MM.1S (cell line): ENCODE measurements around the gene TLCD3A.

ENCODE experiments used
- EZH2 ChIP-seq: fragments of 300-600 bp; sonication (generic); optimal IDR thresholded peaks from 2 replicates; pipeline ENCODE3; 2017; ENCODE audit warnings: low read depth, mild to moderate bottlenecking, antibody characterized with exemption, low read length, mixed read lengths
- EZH2phosphoT487 ChIP-seq: fragments of 300-600 bp; sonication (generic); IDR thresholded peaks from 2 replicates; pipeline ENCODE4 v1.6.1; 2018; ENCODE audit warnings: antibody characterized with exemption, low read length

DNA sequence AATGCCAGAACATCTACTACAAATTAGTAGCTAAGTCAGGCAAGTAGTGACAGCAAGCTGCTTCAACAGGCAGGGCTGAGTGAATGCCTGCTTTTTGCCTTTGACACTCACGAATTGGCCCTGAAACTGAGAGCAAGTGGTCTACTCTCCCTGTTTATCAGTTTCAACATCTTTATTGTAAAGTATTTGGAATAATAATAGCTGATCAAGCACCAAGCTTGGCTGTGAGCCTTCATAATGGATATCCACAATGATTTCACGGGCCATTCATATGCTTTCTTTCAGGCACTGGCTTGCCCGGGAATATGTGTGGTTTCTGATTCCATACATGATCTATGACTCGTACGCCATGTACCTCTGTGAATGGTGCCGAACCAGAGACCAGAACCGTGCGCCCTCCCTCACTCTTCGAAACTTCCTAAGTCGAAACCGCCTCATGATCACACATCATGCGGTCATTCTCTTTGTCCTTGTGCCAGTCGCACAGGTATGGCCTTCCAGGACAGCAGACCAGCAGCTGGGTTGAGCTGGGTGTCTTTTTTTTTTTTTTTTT lies 5.2 kb downstream of the TLCD3A start:
- TF ChIP-seq EZH2phosphoT487: no peak
- TF ChIP-seq EZH2: no peak
